Astrocyte of the spinal cord (primary cell): ENCODE data around the gene PCDHA5.
"Not testable (repeated sequence)": the region's sequence is repeated elsewhere in the genome, so short reads cannot be mapped to it uniquely, and the experiment has no call there.

Source experiments
- DNase-seq: peaks from one replicate; pipeline ENCODE4 v3.0.0; 2011; ENCODE audit warnings: low read depth, low spot score
- H3K4me3 ChIP-seq: 2 replicates; pipeline ENCODE4 v1.5.1; 2011; ENCODE audit warnings: low read depth, mild to moderate bottlenecking, low read length, moderate library complexity
- in situ Hi-C: cut with HindIII; loops from 2 replicates; pipeline ENCODE4 v1.10.0; 2017; ENCODE audit warnings: low sequenced_read_pairs
- TF ChIP-seq, protein P1 (sequence below): IDR thresholded peaks from 2 replicates; pipeline ENCODE4 v1.5.1; 2012; ENCODE audit warnings: low read depth, mild to moderate bottlenecking, low read length, inconsistent platforms

PCDHA5 gene

GRCh38 chr5:140795259-140795641, 26.2 kb upstream of the PCDHA5 start:
- no peak overlapping the region for H3K4me3 ChIP-seq

DNA sequence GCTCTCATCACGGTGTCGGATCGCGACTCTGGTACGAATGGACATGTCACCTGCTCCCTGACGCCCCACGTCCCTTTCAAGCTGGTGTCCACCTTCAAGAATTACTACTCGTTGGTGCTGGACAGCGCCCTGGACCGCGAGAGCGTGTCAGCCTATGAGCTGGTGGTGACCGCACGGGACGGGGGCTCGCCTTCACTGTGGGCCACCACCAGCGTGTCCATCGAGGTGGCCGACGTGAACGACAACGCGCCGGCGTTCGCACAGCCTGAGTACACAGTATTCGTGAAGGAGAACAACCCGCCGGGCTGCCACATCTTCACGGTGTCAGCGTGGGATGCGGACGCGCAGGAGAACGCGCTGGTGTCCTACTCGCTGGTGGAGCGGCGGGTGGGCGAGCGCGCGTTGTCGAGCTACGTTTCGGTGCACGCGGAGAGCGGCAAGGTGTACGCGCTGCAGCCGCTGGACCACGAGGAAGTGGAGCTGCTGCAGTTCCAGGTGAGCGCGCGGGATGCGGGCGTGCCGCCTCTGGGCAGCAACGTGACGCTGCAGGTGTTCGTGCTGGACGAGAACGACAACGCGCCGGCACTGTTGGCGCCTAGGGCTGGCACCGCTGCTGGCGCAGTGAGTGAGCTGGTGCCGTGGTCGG, 25.2 kb upstream of the PCDHA5 start:
- DNase-seq, in situ Hi-C loops, H3K4me3 ChIP-seq: not testable (repeated sequence)

More at GRCh38 chr5:140795259-140795641, 26.2 kb upstream of the PCDHA5 start:
- DNase-seq = no peak
- in situ Hi-C loops = no loop called here
- TF ChIP-seq, protein P1, sequence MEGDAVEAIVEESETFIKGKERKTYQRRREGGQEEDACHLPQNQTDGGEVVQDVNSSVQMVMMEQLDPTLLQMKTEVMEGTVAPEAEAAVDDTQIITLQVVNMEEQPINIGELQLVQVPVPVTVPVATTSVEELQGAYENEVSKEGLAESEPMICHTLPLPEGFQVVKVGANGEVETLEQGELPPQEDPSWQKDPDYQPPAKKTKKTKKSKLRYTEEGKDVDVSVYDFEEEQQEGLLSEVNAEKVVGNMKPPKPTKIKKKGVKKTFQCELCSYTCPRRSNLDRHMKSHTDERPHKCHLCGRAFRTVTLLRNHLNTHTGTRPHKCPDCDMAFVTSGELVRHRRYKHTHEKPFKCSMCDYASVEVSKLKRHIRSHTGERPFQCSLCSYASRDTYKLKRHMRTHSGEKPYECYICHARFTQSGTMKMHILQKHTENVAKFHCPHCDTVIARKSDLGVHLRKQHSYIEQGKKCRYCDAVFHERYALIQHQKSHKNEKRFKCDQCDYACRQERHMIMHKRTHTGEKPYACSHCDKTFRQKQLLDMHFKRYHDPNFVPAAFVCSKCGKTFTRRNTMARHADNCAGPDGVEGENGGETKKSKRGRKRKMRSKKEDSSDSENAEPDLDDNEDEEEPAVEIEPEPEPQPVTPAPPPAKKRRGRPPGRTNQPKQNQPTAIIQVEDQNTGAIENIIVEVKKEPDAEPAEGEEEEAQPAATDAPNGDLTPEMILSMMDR = peak; percentile 24

DNA sequence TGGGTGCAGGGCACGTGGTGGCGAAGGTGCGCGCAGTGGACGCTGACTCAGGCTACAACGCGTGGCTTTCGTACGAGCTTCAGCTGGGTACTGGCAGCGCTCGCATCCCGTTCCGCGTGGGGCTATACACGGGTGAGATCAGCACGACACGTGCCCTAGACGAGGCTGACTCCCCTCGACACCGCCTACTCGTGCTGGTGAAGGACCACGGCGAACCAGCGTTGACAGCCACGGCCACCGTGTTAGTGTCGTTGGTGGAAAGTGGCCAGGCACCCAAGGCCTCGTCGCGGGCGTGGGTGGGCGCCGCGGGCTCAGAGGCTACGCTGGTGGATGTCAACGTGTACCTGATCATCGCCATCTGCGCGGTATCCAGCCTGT, 24.7 kb upstream of the PCDHA5 start:
- H3K4me3 ChIP-seq = no peak overlapping the region
- DNase-seq = no peak
- in situ Hi-C loops = no loop called here
- TF ChIP-seq, protein P1 = no peak

DNA sequence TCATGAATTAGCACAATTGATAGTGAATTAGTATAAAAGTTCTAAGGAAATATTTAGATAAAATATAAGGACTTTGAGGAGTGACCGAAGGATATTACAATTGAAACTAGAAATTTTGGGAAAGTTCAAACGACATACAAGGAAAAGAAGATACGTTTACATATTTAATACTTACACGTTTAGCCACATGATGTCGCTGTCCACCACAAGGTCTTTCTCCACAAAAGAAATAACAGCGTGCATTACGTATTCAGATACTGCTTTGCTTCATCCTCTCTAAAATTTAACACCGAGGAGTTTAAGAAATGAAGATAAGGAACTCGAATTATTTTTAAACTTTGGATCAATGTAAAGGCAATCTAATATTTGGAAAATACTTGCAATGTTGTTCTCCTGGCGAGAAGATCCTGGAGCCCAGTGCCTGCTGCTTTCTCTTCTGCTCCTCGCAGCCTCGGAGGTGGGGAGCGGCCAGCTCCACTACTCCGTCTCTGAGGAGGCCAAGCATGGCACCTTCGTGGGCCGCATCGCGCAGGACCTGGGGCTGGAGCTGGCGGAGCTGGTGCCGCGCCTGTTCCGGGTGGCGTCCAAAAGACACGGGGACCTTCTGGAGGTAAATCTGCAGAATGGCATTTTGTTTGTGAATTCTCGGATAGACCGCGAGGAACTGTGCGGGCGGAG, 20.5 kb upstream of the PCDHA5 start, which contains the start of gene PCDHA3:
PCDHA3 (plus strand) TSS at position 242 of the 678 bp plus-strand sequence.
- TF ChIP-seq, protein P1 = no peak
- DNase-seq = peak; percentile 12
- in situ Hi-C loops = no loop called here
- H3K4me3 ChIP-seq = peak within 1 kb of the TSS; percentile 21

DNA sequence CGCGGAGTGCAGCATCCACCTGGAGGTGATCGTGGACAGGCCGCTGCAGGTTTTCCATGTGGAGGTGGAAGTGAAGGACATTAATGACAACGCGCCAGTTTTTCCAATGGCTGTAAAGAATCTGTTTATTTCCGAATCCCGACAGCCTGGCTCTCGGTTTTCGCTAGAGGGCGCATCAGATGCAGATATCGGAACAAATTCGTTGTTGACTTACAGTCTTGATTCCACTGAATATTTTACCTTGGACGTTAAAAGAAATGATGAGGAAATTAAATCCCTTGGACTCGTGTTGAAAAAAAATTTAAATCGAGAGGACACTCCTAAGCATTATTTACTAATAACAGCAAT, 19.9 kb upstream of the PCDHA5 start:
- in situ Hi-C loops = no loop called here
- no peak for DNase-seq
- TF ChIP-seq, protein P1 = peak; percentile 35
- H3K4me3 ChIP-seq = no peak overlapping the region

- DNase-seq, in situ Hi-C loops, H3K4me3 ChIP-seq: not testable (repeated sequence)
These were observed 19.0 kb upstream of the PCDHA5 start for GRCh38 chr5:140802381-140802780.

DNA sequence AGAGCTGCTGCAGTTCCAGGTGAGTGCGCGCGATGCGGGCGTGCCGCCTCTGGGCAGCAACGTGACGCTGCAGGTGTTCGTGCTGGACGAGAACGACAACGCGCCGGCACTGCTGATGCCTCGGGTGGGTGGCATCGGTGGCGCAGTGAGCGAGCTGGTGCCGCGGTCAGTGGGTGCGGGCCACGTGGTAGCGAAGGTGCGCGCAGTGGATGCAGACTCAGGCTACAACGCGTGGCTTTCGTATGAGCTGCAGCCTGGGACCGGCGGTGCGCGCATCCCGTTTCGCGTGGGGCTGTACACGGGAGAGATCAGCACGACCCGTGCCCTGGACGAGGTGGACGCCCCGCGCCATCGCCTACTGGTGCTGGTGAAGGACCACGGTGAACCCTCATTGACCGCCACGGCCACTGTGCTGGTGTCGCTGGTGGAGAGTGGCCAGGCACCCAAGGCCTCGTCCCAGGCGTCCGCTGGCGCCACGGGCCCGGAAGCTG, 18.6 kb upstream of the PCDHA5 start:
- TF ChIP-seq, protein P1 = no peak
- no peak for DNase-seq
- in situ Hi-C loops = no loop called here
- no peak overlapping the region for H3K4me3 ChIP-seq
